ENCODE results near the gene CEP250.

Gene CEP250

GRCh38 chr20:35468671-35469334 lies 13.4 kb downstream of the CEP250 start:
- H3K79me2 ChIP-seq (ENCODE audit: insufficient read depth, low read length) = peaks cover 6% of the 10 kb centered on the region; the same call in 1 of the 2 replicates
- no peak for TF ChIP-seq EZH2 (IDR thresholded peaks at IDR 0.05; ENCODE audit: borderline replicate concordance, low read depth, low read length, severe bottlenecking)
- no peak for TF ChIP-seq CTCF (IDR thresholded peaks at IDR 0.05; ENCODE audit: borderline replicate concordance, extremely low read depth, low read length, poor library complexity, severe bottlenecking)
- no peak overlapping the region for H3K9ac ChIP-seq (ENCODE audit: low read depth, low read length)
- peaks cover 91% of the 10 kb centered on the region for H3K36me3 ChIP-seq (ENCODE audit: insufficient read depth, low read length)
- H3K4me3 ChIP-seq (ENCODE audit: low read depth in 1 of 2, low read length in 2 of 2) = no peak overlapping the region
- no peaks in the 10 kb centered on the region for H3K9me3 ChIP-seq (ENCODE audit: insufficient read depth, low read length, severe bottlenecking)
- no peaks in the 10 kb centered on the region for H3K27me3 ChIP-seq (ENCODE audit: insufficient read depth, low read length, poor library complexity)
- no peaks in the 10 kb centered on the region for H3K4me1 ChIP-seq (ENCODE audit: insufficient read depth, low read length)
- H2AFZ ChIP-seq (ENCODE audit: low read depth, low read length) = no peak overlapping the region
- ATAC-seq (ENCODE audit: insufficient read depth, low read depth) (no peak), DNase-seq (no peak)
- no peak overlapping the region for H3K27ac ChIP-seq (ENCODE audit: low read length)
- peaks cover 6% of the 10 kb centered on the region for H4K20me1 ChIP-seq (ENCODE audit: insufficient read depth, low read length)
- no peak overlapping the region for H3K4me2 ChIP-seq (ENCODE audit: insufficient read depth, low read length)

GRCh38 chr20:35472209-35472608 lies 16.8 kb downstream of the CEP250 start:
- no peak for ATAC-seq (ENCODE audit: insufficient read depth, low read depth)
- TF ChIP-seq CTCF (IDR thresholded peaks at IDR 0.05; ENCODE audit: borderline replicate concordance, extremely low read depth, low read length, poor library complexity, severe bottlenecking) (no peak), EZH2 (IDR thresholded peaks at IDR 0.05; ENCODE audit: borderline replicate concordance, low read depth, low read length, severe bottlenecking) (no peak)

GRCh38 chr20:35473684-35474083 lies 18.3 kb downstream of the CEP250 start:
- no peak overlapping the region for H3K4me2 ChIP-seq (ENCODE audit: insufficient read depth, low read length)
- H3K9ac ChIP-seq (ENCODE audit: low read depth, low read length) = no peak overlapping the region
- H3K4me3 ChIP-seq (ENCODE audit: low read depth in 1 of 2, low read length in 2 of 2) = no peak overlapping the region
- no peaks in the 10 kb centered on the region for H3K27me3 ChIP-seq (ENCODE audit: insufficient read depth, low read length, poor library complexity)
- H3K4me1 ChIP-seq (ENCODE audit: insufficient read depth, low read length) = no peaks in the 10 kb centered on the region
- no peak for TF ChIP-seq EZH2 (IDR thresholded peaks at IDR 0.05; ENCODE audit: borderline replicate concordance, low read depth, low read length, severe bottlenecking)
- no peak for TF ChIP-seq CTCF (IDR thresholded peaks at IDR 0.05; ENCODE audit: borderline replicate concordance, extremely low read depth, low read length, poor library complexity, severe bottlenecking)
- ATAC-seq (ENCODE audit: insufficient read depth, low read depth) (no peak), DNase-seq (no peak)
- no peaks in the 10 kb centered on the region for H3K9me3 ChIP-seq (ENCODE audit: insufficient read depth, low read length, severe bottlenecking)
- H4K20me1 ChIP-seq (ENCODE audit: insufficient read depth, low read length) = 0 out of 2 replicates have a peak, but pooled peaks cover 3% of the 10 kb centered on the region
- no peaks in the 10 kb centered on the region for H3K79me2 ChIP-seq (ENCODE audit: insufficient read depth, low read length)
- H3K27ac ChIP-seq (ENCODE audit: low read length) = no peak overlapping the region
- H3K36me3 ChIP-seq (ENCODE audit: insufficient read depth, low read length) = peaks cover 92% of the 10 kb centered on the region
- H2AFZ ChIP-seq (ENCODE audit: low read depth, low read length) = no peak overlapping the region

More at GRCh38 chr20:35472209-35472608, 16.8 kb downstream of the CEP250 start:
- H3K9me3 ChIP-seq (ENCODE audit: insufficient read depth, low read length, severe bottlenecking) = no peaks in the 10 kb centered on the region
- no peaks in the 10 kb centered on the region for H3K79me2 ChIP-seq (ENCODE audit: insufficient read depth, low read length)
- no peak overlapping the region for H3K4me2 ChIP-seq (ENCODE audit: insufficient read depth, low read length)
- H3K4me1 ChIP-seq (ENCODE audit: insufficient read depth, low read length) = no peaks in the 10 kb centered on the region
- no peak for DNase-seq
- H3K36me3 ChIP-seq (ENCODE audit: insufficient read depth, low read length) = peaks cover 92% of the 10 kb centered on the region
- H4K20me1 ChIP-seq (ENCODE audit: insufficient read depth, low read length) = no peaks in the 10 kb centered on the region
- no peaks in the 10 kb centered on the region for H3K27me3 ChIP-seq (ENCODE audit: insufficient read depth, low read length, poor library complexity)
- H2AFZ ChIP-seq (ENCODE audit: low read depth, low read length) = no peak overlapping the region
- no peak overlapping the region for H3K27ac ChIP-seq (ENCODE audit: low read length)
- no peak overlapping the region for H3K4me3 ChIP-seq (ENCODE audit: low read depth in 1 of 2, low read length in 2 of 2)
- no peak overlapping the region for H3K9ac ChIP-seq (ENCODE audit: low read depth, low read length)

All from DND-41 (cell line).